Fibroblast of skin of left biceps (primary cell): ENCODE data around the gene MEIKIN.

Experiments used
- DNase-seq, 2 experiments: peaks; one replicate each; pipeline ENCODE4 v3.0.0-alpha.2; 2013; ENCODE audit warnings: low read depth in 2 of 2

Gene MEIKIN

GRCh38 chr5:131769336-131769735 lies 176.1 kb downstream of the MEIKIN start:
- no peak for DNase-seq

GRCh38 chr5:131767891-131768290 lies 177.6 kb downstream of the MEIKIN start:
- no peak for DNase-seq

GRCh38 chr5:131766689-131767088 lies 178.8 kb downstream of the MEIKIN start:
- DNase-seq: no peak

- no peak for DNase-seq
These were observed 180.2 kb downstream of the MEIKIN start for GRCh38 chr5:131765261-131765660.

- DNase-seq: no peak
These were observed 181.5 kb downstream of the MEIKIN start for GRCh38 chr5:131763968-131764367.

- no peak for DNase-seq
These were observed 184.7 kb downstream of the MEIKIN start for GRCh38 chr5:131760793-131761192.

GRCh38 chr5:131759704-131760103 lies 185.8 kb downstream of the MEIKIN start:
- DNase-seq: no peak

GRCh38 chr5:131758520-131758900 lies 187.0 kb downstream of the MEIKIN start:
- no peak for DNase-seq

- no peak for DNase-seq
These were observed 187.5 kb downstream of the MEIKIN start for GRCh38 chr5:131757830-131758519.
